HepG2 (cell line): ENCODE results near the gene SAMM50. TPM values are rescaled to one million over a fixed set of nuclear protein-coding genes. Genes with fewer than 3 reads are reported as not detected.

ENCODE experiments used
- ATAC-seq: fragments of 200-7000 bp; cut with Tn5 transposase; 3 replicates; pipeline ENCODE4 v1.9.1; 2020; ENCODE audit warnings: mild to moderate bottlenecking, moderate library complexity
- BruUV-seq: library from RNA; stranded (reverse); fragments of 400-500 nt; replicated peaks from 2 replicates; lab custom pipeline; 2021; lab: Mats Ljungman, UMichigan
- CTCF ChIA-PET: fragments of 300-600 bp; formaldehyde crosslinking; extraction: SDS; loops from one replicate; lab custom pipeline; 2021; ENCODE audit warnings: low total read pairs, inconsistent platforms, low intra/inter-chr PET ratio; lab: Yijun Ruan, JAX
- POLR2A ChIA-PET: fragments of 350-600 bp; sonication (Branson Sonifier 250); formaldehyde crosslinking; loops from one replicate; lab custom pipeline; 2020; ENCODE audit warnings: antibody characterized with exemption, inconsistent platforms; lab: Yijun Ruan, JAX
- DNase-seq: peaks from one replicate; pipeline ENCODE4 v3.0.0-alpha.2; 2015; ENCODE audit warnings: low spot score
- FAIRE-seq: peaks from 3 replicates; lab custom pipeline; 2011; peaks lifted over from hg19 to GRCh38; lab: Jason Lieb, UNC
- H2AFZ ChIP-seq: one replicate; pipeline ENCODE4 v1.6.1; 2011; ENCODE audit warnings: low read length, inconsistent platforms
- H3K27ac ChIP-seq: fragments of 300-600 bp; 3 replicates; pipeline ENCODE4 v1.8.0; 2011; ENCODE audit warnings: mixed run types, mild to moderate bottlenecking, mixed read lengths, low read length, inconsistent platforms; ENCODE audit not compliant: insufficient read depth; ENCODE audit errors: extremely low read length
- H3K27me3 ChIP-seq, 2 experiments: fragments of 200-600 bp in 1 of 2; 2 replicates in 1 of 2; 3 replicates in 1 of 2; pipeline versions ENCODE4 v1.6.0 to v1.8.0; 2011; ENCODE audit warnings: low read length in 2 of 2, mild to moderate bottlenecking in 2 of 2, moderate library complexity in 2 of 2, inconsistent platforms in 1 of 2; ENCODE audit not compliant: insufficient read depth in 2 of 2, control insufficient read depth in 1 of 2
- H3K36me3 ChIP-seq, 2 experiments: fragments of 200-600 bp in 1 of 2; replicated peaks in 1 of 2; 2 replicates in 1 of 2; 3 replicates in 1 of 2; pipeline versions ENCODE4 v1.5.1 to v1.8.0; 2011; ENCODE audit warnings: low read length in 2 of 2, inconsistent platforms in 1 of 2; ENCODE audit not compliant: insufficient read depth in 2 of 2, control insufficient read depth in 1 of 2
- H3K4me1 ChIP-seq: 2 replicates; pipeline ENCODE4 v1.5.1; 2012; ENCODE audit warnings: low read length, inconsistent platforms; ENCODE audit not compliant: insufficient read depth
- H3K4me2 ChIP-seq: 2 replicates; pipeline ENCODE4 v1.6.0; 2011; ENCODE audit warnings: low read depth, low read length, inconsistent platforms
- H3K4me3 ChIP-seq, 3 experiments: fragments of 200-600 bp in 1 of 3; sonication (generic), shearing (Covaris generic) in 1 of 3; replicated peaks in 1 of 3; 2 replicates each; pipeline ENCODE4 v1.5.1; 2011 to 2016; ENCODE audit warnings: low read length in 3 of 3, inconsistent platforms in 2 of 3, low read depth in 2 of 3, mild to moderate bottlenecking in 2 of 3, control low read depth in 1 of 3, mixed read lengths in 1 of 3; ENCODE audit not compliant: insufficient read depth in 1 of 3
- H3K79me2 ChIP-seq: one replicate; pipeline ENCODE4 v1.6.1; 2011; ENCODE audit warnings: low read length, inconsistent platforms; ENCODE audit not compliant: insufficient read depth
- H3K9ac ChIP-seq: 2 replicates; pipeline ENCODE4 v1.6.0; 2011; ENCODE audit warnings: mild to moderate bottlenecking, low read depth, low read length, inconsistent platforms; ENCODE audit not compliant: insufficient read depth
- H3K9me3 ChIP-seq: 2 replicates; pipeline ENCODE4 v1.5.1; 2012; ENCODE audit warnings: mild to moderate bottlenecking, low read length
- H4K20me1 ChIP-seq: 2 replicates; pipeline ENCODE4 v1.6.0; 2011; ENCODE audit warnings: inconsistent platforms, mild to moderate bottlenecking, low read length, moderate library complexity; ENCODE audit not compliant: insufficient read depth
- ADNP ChIP-seq: sonication (generic); formaldehyde crosslinking; IDR thresholded peaks from 2 replicates; pipeline ENCODE4 v1.4.0; 2020; ENCODE audit warnings: missing genetic modification reagents
- CREM ChIP-seq, 2 experiments: sonication (generic) in 1 of 2; formaldehyde crosslinking in 1 of 2; IDR thresholded peaks; 2 replicates each; pipeline versions ENCODE4 v1.4.0 to v1.6.1; 2016 to 2020; ENCODE audit warnings: antibody characterized with exemption in 1 of 2, mild to moderate bottlenecking in 1 of 2, missing genetic modification reagents in 1 of 2
- GTF3A ChIP-seq: sonication (generic); formaldehyde crosslinking; conservative IDR thresholded peaks from 2 replicates; pipeline ENCODE4 v1.4.0; 2020; ENCODE audit warnings: mild to moderate bottlenecking, missing genetic modification reagents
- ISX ChIP-seq: sonication (generic); formaldehyde crosslinking; conservative IDR thresholded peaks from 2 replicates; pipeline ENCODE4 v1.5.0; 2020; ENCODE audit warnings: missing genetic modification reagents
- KDM3A ChIP-seq: IDR thresholded peaks from 2 replicates; pipeline ENCODE4 v1.6.1; 2018; ENCODE audit warnings: low read depth, missing compliant biosample characterization
- MEIS2 ChIP-seq: sonication (generic); formaldehyde crosslinking; IDR thresholded peaks from 2 replicates; pipeline ENCODE4 v1.9.0; 2021; ENCODE audit warnings: mild to moderate bottlenecking, missing genetic modification reagents
- MYC ChIP-seq: sonication (generic); formaldehyde crosslinking; IDR thresholded peaks from 2 replicates; pipeline ENCODE4 v1.9.0; 2021; ENCODE audit warnings: missing genetic modification reagents, borderline replicate concordance
- NFRKB ChIP-seq: fragments of 450-650 bp; IDR thresholded peaks from 2 replicates; pipeline ENCODE4 v1.6.1; 2017
- SOX6 ChIP-seq, 2 experiments: fragments of 450-650 bp in 1 of 2; sonication (generic) in 1 of 2; formaldehyde crosslinking in 1 of 2; IDR thresholded peaks; 2 replicates each; pipeline versions ENCODE4 v1.4.0 to v1.6.1; 2017 to 2020; ENCODE audit warnings: antibody characterized with exemption in 1 of 2, mild to moderate bottlenecking in 1 of 2, missing genetic modification reagents in 1 of 2
- TBP ChIP-seq: sonication (generic); formaldehyde crosslinking; IDR thresholded peaks from 2 replicates; pipeline ENCODE4 v1.5.0; 2020; ENCODE audit warnings: missing genetic modification reagents
- ZNF276 ChIP-seq: sonication (generic); formaldehyde crosslinking; IDR thresholded peaks from 2 replicates; pipeline ENCODE4 v1.4.0; 2020; ENCODE audit warnings: mild to moderate bottlenecking, low read depth, missing genetic modification reagents
- ZNF326 ChIP-seq: sonication (generic); formaldehyde crosslinking; IDR thresholded peaks from 2 replicates; pipeline ENCODE4 v1.4.0; 2020; ENCODE audit warnings: missing genetic modification reagents, borderline replicate concordance
- ZNF333 ChIP-seq: sonication (generic); formaldehyde crosslinking; IDR thresholded peaks from 2 replicates; pipeline ENCODE4 v1.4.0; 2020; ENCODE audit warnings: mild to moderate bottlenecking, missing genetic modification reagents, borderline replicate concordance
- ZNF512 ChIP-seq: sonication (generic); formaldehyde crosslinking; IDR thresholded peaks from 2 replicates; pipeline ENCODE4 v1.4.0; 2020; ENCODE audit warnings: mild to moderate bottlenecking, missing genetic modification reagents
- ZNF607 ChIP-seq: sonication (generic); formaldehyde crosslinking; IDR thresholded peaks from 2 replicates; pipeline ENCODE4 v1.5.1; 2020; ENCODE audit warnings: missing genetic modification reagents, mild to moderate bottlenecking, borderline replicate concordance
- ZNF660 ChIP-seq: sonication (generic); formaldehyde crosslinking; IDR thresholded peaks from 2 replicates; pipeline ENCODE4 v1.5.1; 2020; ENCODE audit warnings: mild to moderate bottlenecking, low read depth, missing genetic modification reagents, borderline replicate concordance
- ZNF687 ChIP-seq: sonication (generic); formaldehyde crosslinking; IDR thresholded peaks from 2 replicates; pipeline ENCODE4 v1.5.1; 2020; ENCODE audit warnings: mild to moderate bottlenecking, missing genetic modification reagents, moderate library complexity
- ZNF878 ChIP-seq: sonication (generic); formaldehyde crosslinking; IDR thresholded peaks from 2 replicates; pipeline ENCODE4 v1.8.1; 2023; ENCODE audit warnings: mild to moderate bottlenecking, missing genetic modification reagents, moderate library complexity
- WGBS: methylation state at CpG from one replicate; pipeline ENCODE4 v1.1.6; 2017; ENCODE audit warnings: low lambda C conversion rate; 5-methylcytosine and 5-hydroxymethylcytosine counted together
- in situ Hi-C: cut with HindIII; loops from 2 replicates; pipeline ENCODE4 v1.10.0; 2017; ENCODE audit warnings: low pct_unique_long_range_greater_than_20kb; ENCODE audit not compliant: extremely low pct_ligation_motif_present
- intact Hi-C: fragments of 100-400 bp; cut with micrococcal nuclease; formaldehyde crosslinking; loops from one replicate; pipeline ENCODE4 v1.10.0; 2022; ENCODE audit not compliant: unreplicated experiment
- polyA plus RNA-seq, 8 experiments: library from polyadenylated mRNA; depleted of rRNA in 3 of 8; stranded (reverse) in 7 of 8; unstranded in 1 of 8; fragments of >200 nt; fragmentation: Illumina TruSeq in 4 of 8; extraction: Trizol in 4 of 8; gene quantifications; 2 replicates each; pipeline versions ENCODE4 v1.2.1 to v1.2.3, GENCODE V29; 2011 to 2016; ENCODE audit warnings: low read depth in 4 of 8, missing spikeins in 1 of 8, mixed read lengths in 1 of 8; ENCODE audit not compliant: insufficient read depth in 1 of 8
- total RNA-seq, 5 experiments: library from RNA; depleted of rRNA; stranded (reverse); fragments of >200 nt; fragmentation: Illumina TruSeq; extraction: Trizol; gene quantifications; 2 replicates each; pipeline ENCODE4 v1.2.3, GENCODE V29; 2016; ENCODE audit warnings: low read depth in 1 of 5

The SAMM50 gene
- total and polyA plus RNA-seq, 2 of the 13 experiments (the other 11 are each of a cell fraction or from before 2014, with no cell fraction given), result 34.7 to 63.4 TPM

- Histone ChIP-seq H3K79me2 (peaks cover 13% of the 10 kb centered on the region), H3K9me3 (no peaks in the 10 kb centered on the region), H4K20me1 (peaks cover 22% of the 10 kb centered on the region), H3K9ac (no peak overlapping the region), H3K27ac (peak overlapping the region; percentile 28), H3K27me3 (no peaks in the 10 kb centered on the region; a peak in 1 of 5 replicates), H3K4me3 (no peak overlapping the region), H3K4me1 (peaks cover 43% of the 10 kb centered on the region), H2AFZ (no peak overlapping the region), H3K36me3 (peaks cover 15 to 29% of the 10 kb centered on the region in 2 experiments), H3K4me2 (peak overlapping the region; percentile 25)
- no TSS peak for BruUV-seq
- DNase-seq, result no peak
- peak; percentile 72 for FAIRE-seq
- POLR2A ChIA-PET, result interaction anchor here (1.4 kb wide), 1 partner anchor 27 kb away, joined by 4 read pairs; the partner anchor contains the start of gene SAMM50
- intact Hi-C loops, result no loop called here
- 28% methylated on average over 3 of the region's 5 CpGs for WGBS
- no peak for ATAC-seq
- in situ Hi-C loops, result no loop called here
- CTCF ChIA-PET, result no interaction called here
- no peak for TF ChIP-seq NFRKB
- TF ChIP-seq ZNF276 (CRISPR knock-in tag), result no peak
- no peak for TF ChIP-seq ZNF687 (CRISPR knock-in tag)
- no peak for TF ChIP-seq MEIS2 (CRISPR knock-in tag)
- TF ChIP-seq ZNF326, result no peak
- TF ChIP-seq MYC (CRISPR knock-in tag), result no peak
- no peak for TF ChIP-seq ISX (CRISPR knock-in tag)
- TF ChIP-seq ZNF512 (CRISPR knock-in tag), result no peak
- no peak for TF ChIP-seq ZNF878 (CRISPR knock-in tag)
- no peak for TF ChIP-seq GTF3A
- peak; percentile 42; the same call in 1 of the 2 replicates for TF ChIP-seq CREM (IDR thresholded peaks at IDR 0.05)
- no peak for TF ChIP-seq CREM (CRISPR knock-in tag; IDR thresholded peaks at IDR 0.05)
- no peak for TF ChIP-seq ZNF660
- TF ChIP-seq ZNF607 (CRISPR knock-in tag), result peak; percentile 38; the same call in 1 of the 2 replicates
- TF ChIP-seq TBP (CRISPR knock-in tag), result no peak
- TF ChIP-seq ADNP, result no peak
- TF ChIP-seq KDM3A (CRISPR knock-in tag), result no peak
- TF ChIP-seq SOX6 (IDR thresholded peaks at IDR 0.05), result no peak
- peak; percentile 61 for TF ChIP-seq SOX6 (CRISPR knock-in tag; IDR thresholded peaks at IDR 0.05)
- no peak for TF ChIP-seq ZNF333 (CRISPR knock-in tag)
These were observed 26.8 kb upstream of the SAMM50 start for GRCh38 chr22:43928468-43928867.
